GM18870 (cell line): ENCODE data around the gene ATF2.

Experiments
- ATAC-seq: cut with Tn5 transposase; IDR thresholded peaks from one replicate; pipeline ENCODE4 v1.9.1; 2021; ENCODE audit warnings: moderate library complexity; ENCODE audit not compliant: unreplicated experiment

Gene ATF2

DNA sequence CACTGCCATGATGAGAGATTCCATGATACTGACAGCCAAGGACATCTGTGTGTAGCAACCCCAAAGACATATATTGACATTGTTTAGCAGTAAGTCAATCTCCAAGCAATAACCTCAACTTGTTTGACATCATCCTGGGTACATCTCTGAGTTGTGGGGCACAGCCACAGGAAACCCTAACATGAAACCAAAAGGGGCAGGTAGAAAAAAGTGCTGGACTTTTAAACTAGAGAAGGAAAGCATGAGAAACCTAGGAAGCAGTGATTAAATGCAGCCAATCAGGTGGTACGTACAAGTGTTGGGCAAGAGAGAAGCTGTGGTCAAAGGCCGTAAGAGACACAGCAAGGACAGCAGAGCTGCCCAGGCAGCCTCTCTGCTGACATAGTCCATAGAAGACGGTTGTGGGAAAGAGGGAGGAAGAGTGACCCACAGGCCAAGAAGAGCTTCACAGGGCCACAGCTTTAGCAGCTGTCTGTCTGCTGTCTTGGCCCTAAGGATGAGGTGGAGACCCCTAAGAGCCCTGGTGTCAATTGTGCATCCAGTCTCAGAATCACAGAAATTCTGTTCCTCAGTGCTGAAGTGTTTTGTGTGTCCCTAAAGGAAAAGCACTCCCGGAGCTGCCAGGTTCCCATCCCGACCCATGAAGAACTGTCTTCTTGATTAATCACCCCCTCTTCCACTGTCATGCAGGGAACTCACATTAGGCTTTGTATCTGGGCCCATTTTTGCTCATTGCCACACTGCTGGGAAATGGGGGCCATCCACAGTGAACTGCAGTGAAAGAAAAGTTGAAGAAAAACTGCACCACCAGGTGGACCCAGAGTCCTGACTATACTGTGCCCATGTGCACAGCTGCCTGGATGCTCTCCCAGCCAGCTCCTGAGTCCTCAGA is 137.4 kb downstream of the ATF2 start:
- no peak for ATAC-seq

DNA sequence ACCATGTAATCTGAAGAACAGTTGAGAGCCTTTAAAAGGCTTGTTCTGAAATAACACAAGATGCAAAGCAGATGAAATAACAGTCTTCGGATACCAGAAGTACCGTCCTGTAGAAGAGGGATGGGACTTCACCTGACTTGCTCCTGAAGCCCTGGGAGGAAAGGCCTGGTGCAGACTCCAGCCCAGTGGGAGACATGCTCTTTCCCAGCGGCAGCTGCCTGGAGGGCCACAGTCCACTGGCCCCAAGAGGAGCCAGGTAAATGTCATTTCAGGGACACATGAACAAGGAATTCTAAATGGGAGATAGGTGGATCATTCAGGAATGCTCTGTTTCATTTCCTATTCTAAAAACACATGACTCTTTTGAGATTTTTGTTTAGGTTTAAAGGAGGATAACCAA is 140.2 kb downstream of the ATF2 start:
- no peak for ATAC-seq

DNA sequence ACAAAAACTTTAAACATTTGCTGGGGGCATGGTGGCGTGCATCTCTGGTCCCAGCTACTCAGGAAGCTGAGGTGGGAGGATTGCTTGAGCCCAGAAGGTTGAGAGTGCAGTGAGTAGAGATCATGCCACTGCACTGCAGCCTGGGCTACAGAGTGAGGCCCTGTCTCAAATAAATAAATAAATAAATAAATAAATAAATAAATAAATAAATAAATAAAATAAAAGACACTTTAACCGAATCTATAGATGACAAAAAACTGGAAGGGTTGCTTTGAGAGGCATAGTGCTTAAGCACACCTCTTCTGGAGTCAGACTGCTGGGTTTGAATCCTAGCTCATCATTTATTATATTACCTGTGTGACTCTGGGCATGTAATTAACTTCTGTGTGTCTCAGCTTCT is 141.6 kb downstream of the ATF2 start:
- no peak for ATAC-seq

DNA sequence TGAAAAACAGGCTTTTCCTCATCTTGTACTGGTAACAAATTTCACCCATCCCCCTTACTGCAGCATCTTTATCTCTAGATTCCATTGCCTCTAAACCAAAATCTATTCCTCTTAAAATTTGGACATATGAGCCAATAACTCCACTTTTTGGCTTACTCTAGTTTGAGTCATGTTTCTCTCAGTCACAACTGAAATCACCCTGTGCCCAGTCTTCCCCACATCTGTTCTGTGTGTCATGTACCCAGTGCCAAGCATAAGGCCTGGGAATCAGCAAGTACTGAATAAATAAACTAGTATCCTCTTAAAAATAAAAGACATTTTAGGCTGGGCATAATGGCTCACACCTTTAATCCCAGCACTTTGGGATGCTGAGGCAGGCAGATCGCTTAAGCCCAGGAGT is 142.1 kb downstream of the ATF2 start:
- no peak for ATAC-seq

DNA sequence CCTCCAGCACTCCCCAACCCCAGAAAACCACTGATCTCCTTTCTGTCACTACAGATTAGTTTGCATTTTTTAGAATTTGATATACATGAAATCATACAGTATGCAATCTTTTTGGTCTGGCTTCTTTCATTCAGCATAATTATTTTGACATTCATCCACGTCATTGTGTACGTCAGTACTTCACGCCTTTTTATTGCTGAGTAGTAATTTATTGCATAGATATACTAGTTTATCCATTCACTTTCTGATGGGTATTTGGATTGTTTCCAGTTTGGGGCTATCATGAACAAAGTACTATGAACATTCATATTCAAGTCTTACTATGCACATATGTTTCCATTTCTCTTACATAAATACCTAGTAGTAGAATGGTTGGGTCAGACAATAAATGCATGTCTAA is 142.8 kb downstream of the ATF2 start:
- no peak for ATAC-seq

DNA sequence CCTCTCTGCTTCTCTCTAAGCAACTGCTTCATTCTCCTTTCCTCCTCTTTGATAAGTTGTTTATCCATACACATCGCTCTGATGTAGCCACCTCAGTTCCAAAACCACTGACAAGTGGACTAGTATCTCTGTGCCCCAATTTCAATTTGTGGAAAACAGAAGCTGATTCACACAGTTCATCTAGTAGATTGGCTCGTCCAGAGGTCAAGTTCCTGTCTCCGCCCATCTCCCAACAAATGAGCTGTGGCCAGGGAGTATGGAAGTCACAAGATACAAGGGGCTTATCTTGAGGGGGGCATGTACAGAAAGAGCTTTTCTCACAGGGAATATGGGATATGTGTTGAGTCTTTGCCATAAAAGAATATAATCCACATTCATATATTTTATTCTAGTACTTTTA is 145.1 kb downstream of the ATF2 start:
- no peak for ATAC-seq
